ENCODE data around the gene EDIL3. TPM values are rescaled to one million over a fixed set of nuclear protein-coding genes. Genes with fewer than 3 reads are reported as not detected.

EDIL3 gene
- total RNA-seq, 4 donors from 2014 or later = 15.9 to 29.3 (median 24.8) TPM

DNA sequence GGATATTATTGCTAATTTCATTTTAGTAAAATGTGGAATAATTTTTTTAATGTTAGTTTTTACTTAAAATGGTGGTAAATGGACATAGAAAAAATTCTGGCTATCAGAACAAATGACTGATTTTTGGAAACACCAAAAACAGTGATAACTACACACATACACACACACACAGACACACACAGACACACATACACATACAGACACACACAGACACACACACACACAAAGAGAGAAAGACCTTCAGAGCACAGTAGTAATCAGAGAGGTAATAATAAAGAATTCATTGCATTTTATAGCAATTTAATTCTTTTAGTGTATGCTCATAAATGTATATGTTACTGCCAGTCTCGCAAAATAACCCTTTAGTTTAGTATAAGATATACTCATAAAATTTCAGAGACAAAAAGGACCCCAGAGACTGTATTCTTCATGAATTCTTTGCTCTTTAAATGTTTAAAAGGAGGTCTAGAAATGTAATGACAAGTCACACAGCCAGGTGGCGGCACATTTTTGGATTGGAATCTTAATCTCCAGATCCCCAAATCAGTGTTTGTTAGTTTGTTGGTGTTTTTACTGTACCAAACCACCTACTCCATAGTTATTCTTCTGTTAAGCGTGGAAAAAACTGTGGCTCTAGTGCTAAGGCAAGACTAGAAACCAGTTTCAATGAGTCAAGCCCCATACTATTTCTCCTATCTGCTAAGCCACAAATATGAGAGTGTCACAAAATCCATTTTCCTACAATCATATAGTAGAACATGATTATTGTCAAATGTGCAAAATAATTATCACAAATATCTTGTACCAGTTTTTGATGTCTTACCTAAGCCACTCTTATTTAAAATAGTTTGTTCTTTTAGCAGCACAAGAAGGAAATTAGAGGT, 109.9 kb downstream of the EDIL3 start:
- H3K4me3 ChIP-seq = no peak overlapping the region
- DNase-seq (ENCODE audit: low spot score in 2 of 2) = peak in 1 of 2 donors; percentile 57
- H3K27me3 ChIP-seq = no peaks in the 10 kb centered on the region
- no peaks in the 10 kb centered on the region for H3K9me3 ChIP-seq
- TF ChIP-seq EP300 (IDR thresholded peaks at IDR 0.05) = no peak
- TF ChIP-seq, protein P1, sequence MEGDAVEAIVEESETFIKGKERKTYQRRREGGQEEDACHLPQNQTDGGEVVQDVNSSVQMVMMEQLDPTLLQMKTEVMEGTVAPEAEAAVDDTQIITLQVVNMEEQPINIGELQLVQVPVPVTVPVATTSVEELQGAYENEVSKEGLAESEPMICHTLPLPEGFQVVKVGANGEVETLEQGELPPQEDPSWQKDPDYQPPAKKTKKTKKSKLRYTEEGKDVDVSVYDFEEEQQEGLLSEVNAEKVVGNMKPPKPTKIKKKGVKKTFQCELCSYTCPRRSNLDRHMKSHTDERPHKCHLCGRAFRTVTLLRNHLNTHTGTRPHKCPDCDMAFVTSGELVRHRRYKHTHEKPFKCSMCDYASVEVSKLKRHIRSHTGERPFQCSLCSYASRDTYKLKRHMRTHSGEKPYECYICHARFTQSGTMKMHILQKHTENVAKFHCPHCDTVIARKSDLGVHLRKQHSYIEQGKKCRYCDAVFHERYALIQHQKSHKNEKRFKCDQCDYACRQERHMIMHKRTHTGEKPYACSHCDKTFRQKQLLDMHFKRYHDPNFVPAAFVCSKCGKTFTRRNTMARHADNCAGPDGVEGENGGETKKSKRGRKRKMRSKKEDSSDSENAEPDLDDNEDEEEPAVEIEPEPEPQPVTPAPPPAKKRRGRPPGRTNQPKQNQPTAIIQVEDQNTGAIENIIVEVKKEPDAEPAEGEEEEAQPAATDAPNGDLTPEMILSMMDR (IDR thresholded peaks at IDR 0.05) = peak; percentile 28 to 58 (median 53)
- no peak for TF ChIP-seq POLR2A (IDR thresholded peaks at IDR 0.05)
- 60 to 63% methylated on average over 3 of the region's 3 CpGs for WGBS, 2 donors
- no peak overlapping the region for H3K27ac ChIP-seq
- H3K36me3 ChIP-seq = no peaks in the 10 kb centered on the region
- H3K4me1 ChIP-seq = no peaks in the 10 kb centered on the region

GRCh38 chr5:84273517-84273883, 111.2 kb downstream of the EDIL3 start:
- TF ChIP-seq, protein P1 (IDR thresholded peaks at IDR 0.05) = no peak
- no peak for TF ChIP-seq EP300 (IDR thresholded peaks at IDR 0.05)
- TF ChIP-seq POLR2A (IDR thresholded peaks at IDR 0.05) = no peak
- WGBS, 2 donors = 91 to 94% methylated on average over 2 of the region's 2 CpGs
- no peak overlapping the region for H3K27ac ChIP-seq
- no peak for DNase-seq (ENCODE audit: low spot score in 2 of 2)
- H3K4me3 ChIP-seq = no peak overlapping the region
- no peaks in the 10 kb centered on the region for H3K4me1 ChIP-seq
- no peaks in the 10 kb centered on the region for H3K36me3 ChIP-seq
- no peaks in the 10 kb centered on the region for H3K9me3 ChIP-seq
- no peaks in the 10 kb centered on the region for H3K27me3 ChIP-seq

DNA sequence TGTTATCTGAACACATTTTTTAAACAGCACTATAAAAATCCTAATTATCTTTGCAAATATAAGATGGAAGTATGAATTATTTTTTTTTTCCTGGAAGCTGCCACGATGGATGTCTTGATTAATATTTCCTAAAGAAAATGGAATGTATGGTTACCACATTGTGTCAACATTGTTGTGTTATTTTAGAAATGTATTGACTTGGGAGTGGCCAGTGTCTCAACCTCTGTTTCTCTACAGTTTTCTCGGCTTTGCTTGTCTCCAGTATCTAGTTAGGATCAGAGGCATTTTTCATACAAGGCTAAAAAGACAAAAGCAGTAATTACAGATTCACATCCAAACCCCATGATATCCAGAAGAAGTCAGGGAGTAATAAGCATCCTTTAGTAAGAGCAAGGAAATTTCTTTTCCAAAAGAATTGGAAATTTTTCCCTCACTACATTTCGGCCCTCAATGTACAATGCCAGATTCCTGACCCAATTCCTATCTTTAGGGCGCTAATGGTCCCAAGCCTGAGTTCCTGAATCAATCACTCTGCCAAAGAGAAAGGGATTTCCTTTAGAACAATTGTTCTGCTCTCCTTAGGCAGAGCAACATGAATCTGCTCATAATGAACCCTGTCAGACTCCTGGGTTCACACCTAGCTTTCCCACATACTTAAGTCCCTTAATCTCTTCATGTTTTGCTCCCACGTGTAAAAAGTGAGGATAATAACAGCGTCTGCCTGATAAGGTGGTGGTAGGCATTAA, 111.7 kb downstream of the EDIL3 start:
- no peak overlapping the region for H3K4me3 ChIP-seq
- H3K36me3 ChIP-seq = no peaks in the 10 kb centered on the region
- H3K27ac ChIP-seq = no peak overlapping the region
- H3K4me1 ChIP-seq = no peaks in the 10 kb centered on the region
- TF ChIP-seq, protein P1 (IDR thresholded peaks at IDR 0.05) = no peak
- TF ChIP-seq EP300 (IDR thresholded peaks at IDR 0.05) (no peak), POLR2A (IDR thresholded peaks at IDR 0.05) (no peak)
- no peaks in the 10 kb centered on the region for H3K9me3 ChIP-seq
- WGBS, 2 donors = 66 to 68% methylated on average over 6 of the region's 6 CpGs
- no peaks in the 10 kb centered on the region for H3K27me3 ChIP-seq
- no peak for DNase-seq (ENCODE audit: low spot score in 2 of 2)

GRCh38 chr5:84265739-84266550, 118.7 kb downstream of the EDIL3 start:
- H3K4me1 ChIP-seq = no peaks in the 10 kb centered on the region
- TF ChIP-seq EP300 (IDR thresholded peaks at IDR 0.05) (no peak), POLR2A (IDR thresholded peaks at IDR 0.05) (no peak)
- TF ChIP-seq, protein P1 (IDR thresholded peaks at IDR 0.05) = no peak
- H3K4me3 ChIP-seq = no peak overlapping the region
- no peak for DNase-seq (ENCODE audit: low spot score in 2 of 2)
- H3K27ac ChIP-seq = no peak overlapping the region
- 82 to 89% methylated on average over 3 of the region's 3 CpGs for WGBS, 2 donors
- H3K36me3 ChIP-seq = no peaks in the 10 kb centered on the region
- no peaks in the 10 kb centered on the region for H3K27me3 ChIP-seq
- no peaks in the 10 kb centered on the region for H3K9me3 ChIP-seq

Measured in tibial nerve (tissue), 4 donors.